Measurements from ENCODE around the gene PCDHGA4. TPM values are rescaled to one million over a fixed set of nuclear protein-coding genes. Genes with fewer than 3 reads are reported as not detected.
A peak's percentile ranks its signal among the peaks of the same experiment; 100 is the strongest.

PCDHGA4 gene
- total and polyA plus RNA-seq, 4 donors, result 0.15 to 0.92 (median 0.22) TPM

- no peak overlapping the region for H3K27ac ChIP-seq (ENCODE audit: low read depth in 1 of 2, low read length in 2 of 2)
- H3K36me3 ChIP-seq (ENCODE audit: control insufficient read depth in 4 of 4, insufficient read depth in 3 of 4, low read depth in 1 of 4, low read length in 3 of 4), result peaks cover 0 to 2% (median 0%) of the 10 kb centered on the region in 4 donors
- H3K27me3 ChIP-seq (ENCODE audit: control insufficient read depth in 4 of 4, insufficient read depth in 4 of 4, low read length in 3 of 4), result peaks cover 0 to 17% (median 9%) of the 10 kb centered on the region in 4 donors
- TF ChIP-seq YY1 (IDR thresholded peaks at IDR 0.05) (no peak), ATF3 (IDR thresholded peaks at IDR 0.05) (no peak), JUND (IDR thresholded peaks at IDR 0.05) (no peak), RAD21 (IDR thresholded peaks at IDR 0.05) (no peak), MAX (IDR thresholded peaks at IDR 0.05) (no peak), ZBTB33 (IDR thresholded peaks at IDR 0.05) (no peak), HNF4G (IDR thresholded peaks at IDR 0.05) (no peak)
- peaks cover 28 to 81% (median 38%) of the 10 kb centered on the region in 4 donors for H3K9me3 ChIP-seq (ENCODE audit: control insufficient read depth in 4 of 4, low read length in 3 of 4)
- no peak for DNase-seq (ENCODE audit: low spot score)
- H3K4me1 ChIP-seq (ENCODE audit: control insufficient read depth in 4 of 4, insufficient read depth in 4 of 4, low read length in 3 of 4), result no peaks in the 10 kb centered on the region
- WGBS, result 14% methylated on average over 1 of the region's 1 CpG
- no peak overlapping the region for H3K9ac ChIP-seq (ENCODE audit: low read depth in 1 of 2, low read length in 2 of 2)
- peak overlapping the region in 1 of 3 donors; percentile 7 for H3K4me3 ChIP-seq (ENCODE audit: low read depth in 1 of 3, low read length in 3 of 3)
Observed at GRCh38 chr5:141342773-141343172, 12.0 kb upstream of the PCDHGA4 start.

- WGBS, result 21% methylated on average over 9 of the region's 9 CpGs
- Histone ChIP-seq H3K27me3 (ENCODE audit: control insufficient read depth in 4 of 4, insufficient read depth in 4 of 4, low read length in 3 of 4) (peaks cover 0 to 17% (median 9%) of the 10 kb centered on the region in 4 donors), H3K9me3 (ENCODE audit: control insufficient read depth in 4 of 4, low read length in 3 of 4) (peaks cover 26 to 78% (median 37%) of the 10 kb centered on the region in 4 donors), H3K36me3 (ENCODE audit: control insufficient read depth in 4 of 4, insufficient read depth in 3 of 4, low read depth in 1 of 4, low read length in 3 of 4) (peaks cover 0 to 2% (median 0%) of the 10 kb centered on the region in 4 donors), H3K4me1 (ENCODE audit: control insufficient read depth in 4 of 4, insufficient read depth in 4 of 4, low read length in 3 of 4) (no peaks in the 10 kb centered on the region), H3K4me3 (ENCODE audit: low read depth in 1 of 3, low read length in 3 of 3) (peak within 1 kb of the TSS; percentile 16 to 61 (median 38)), H3K27ac (ENCODE audit: low read depth in 1 of 2, low read length in 2 of 2) (no peak within 1 kb of the TSS), H3K9ac (ENCODE audit: low read depth in 1 of 2, low read length in 2 of 2) (no peak within 1 kb of the TSS)
- TF ChIP-seq NR2F2 (IDR thresholded peaks at IDR 0.05) (no peak), GABPA (IDR thresholded peaks at IDR 0.05 in 1 of 2, conservative IDR thresholded peaks at IDR 0.05 in 1 of 2) (no peak), FOXA2 (IDR thresholded peaks at IDR 0.05) (no peak), EGR1 (IDR thresholded peaks at IDR 0.05; ENCODE audit: low read depth in 2 of 2) (no peak), TAF1 (conservative IDR thresholded peaks at IDR 0.05) (no peak), SP1 (IDR thresholded peaks at IDR 0.05) (no peak), JUND (IDR thresholded peaks at IDR 0.05) (no peak), YY1 (IDR thresholded peaks at IDR 0.05) (no peak), HNF4G (IDR thresholded peaks at IDR 0.05) (no peak), RAD21 (IDR thresholded peaks at IDR 0.05) (peak; percentile 21 to 33), RXRA (IDR thresholded peaks at IDR 0.05) (no peak), CTCF (IDR thresholded peaks at IDR 0.05; ENCODE audit: low read depth, low read length, missing input control) (peak; percentile 19), ATF3 (IDR thresholded peaks at IDR 0.05) (no peak), HNF4A (conservative IDR thresholded peaks at IDR 0.05) (no peak), MAX (IDR thresholded peaks at IDR 0.05) (no peak), REST (IDR thresholded peaks at IDR 0.05) (no peak)
- no peak for DNase-seq (ENCODE audit: low spot score)
Observed at GRCh38 chr5:141343242-141343952, 11.4 kb upstream of the PCDHGA4 start, which contains the start of gene PCDHGA3. TSS of gene PCDHGA3 (plus strand) at chr5:141343829. CDS start at chr5:141344034, 205 bp downstream.

All from liver (tissue), 9 donors.